GM21717 (cell line): ENCODE data around the gene SV2B.
A peak's percentile ranks its signal among the peaks of the same experiment; 100 is the strongest.

Experiments
- ATAC-seq: cut with Tn5 transposase; IDR thresholded peaks from one replicate; pipeline ENCODE4 v1.9.1; 2021; ENCODE audit warnings: mild to moderate bottlenecking, moderate library complexity; ENCODE audit not compliant: unreplicated experiment

SV2B gene

GRCh38 chr15:91102546-91103330 is 2.7 kb downstream of the SV2B start:
- ATAC-seq = no peak

DNA sequence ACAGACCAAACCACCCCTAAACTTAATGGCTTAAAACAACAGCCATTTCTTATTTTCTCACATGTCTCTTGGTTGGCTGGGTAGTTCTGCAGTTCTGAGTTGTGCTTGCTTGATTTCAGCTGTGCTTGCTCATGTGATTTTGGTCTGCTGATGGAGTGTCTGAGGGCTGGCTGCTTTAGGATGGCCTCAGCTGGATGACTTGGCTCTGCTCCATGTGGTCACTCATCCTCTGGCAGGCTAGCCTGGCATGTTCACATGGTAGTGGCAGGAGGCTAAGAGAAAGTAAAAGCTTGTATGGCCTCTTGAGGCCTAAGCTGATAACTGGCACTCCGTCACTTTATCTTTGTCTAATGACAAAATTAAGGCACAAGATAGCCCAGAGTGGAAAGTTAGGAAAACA is 4.1 kb downstream of the SV2B start:
- no peak for ATAC-seq

DNA sequence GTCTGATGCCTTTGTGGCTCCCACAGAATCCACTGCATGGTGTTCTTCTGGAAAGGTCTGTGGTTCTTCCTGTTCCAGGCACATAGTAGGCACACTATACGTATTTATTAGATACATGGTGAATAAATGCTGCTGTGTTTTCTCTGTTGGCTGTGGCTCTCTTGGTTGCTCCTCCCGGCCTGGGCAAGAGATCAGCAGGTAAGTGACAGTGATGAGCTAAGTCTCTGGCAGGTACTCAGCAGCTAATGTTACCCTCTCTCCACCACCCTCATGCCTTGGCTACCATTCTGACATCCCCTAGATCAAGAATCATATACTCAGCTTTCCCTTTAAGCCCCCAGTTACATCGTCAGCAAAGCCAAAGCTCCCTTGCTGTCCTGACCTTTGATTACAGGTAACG is 8.4 kb downstream of the SV2B start:
- ATAC-seq = no peak

DNA sequence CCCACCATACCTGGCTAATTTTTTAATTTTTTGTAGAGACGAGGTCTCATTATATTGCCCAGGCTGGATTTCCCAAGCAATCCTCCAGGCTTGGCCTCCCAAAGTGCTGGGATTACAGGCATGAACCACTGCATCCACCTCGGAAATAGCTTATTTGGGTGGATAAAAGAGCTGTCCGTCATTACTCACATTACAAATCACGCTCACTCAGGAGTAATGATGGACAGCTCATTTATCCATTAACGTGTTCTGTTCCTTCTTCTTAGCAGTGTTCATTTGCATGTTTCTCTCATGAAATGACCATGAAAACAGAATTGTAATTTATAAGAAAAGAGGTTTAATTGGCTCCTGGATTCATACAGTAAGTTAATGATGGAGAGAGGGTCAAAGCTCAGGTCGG is 9.8 kb downstream of the SV2B start:
- ATAC-seq = no peak

DNA sequence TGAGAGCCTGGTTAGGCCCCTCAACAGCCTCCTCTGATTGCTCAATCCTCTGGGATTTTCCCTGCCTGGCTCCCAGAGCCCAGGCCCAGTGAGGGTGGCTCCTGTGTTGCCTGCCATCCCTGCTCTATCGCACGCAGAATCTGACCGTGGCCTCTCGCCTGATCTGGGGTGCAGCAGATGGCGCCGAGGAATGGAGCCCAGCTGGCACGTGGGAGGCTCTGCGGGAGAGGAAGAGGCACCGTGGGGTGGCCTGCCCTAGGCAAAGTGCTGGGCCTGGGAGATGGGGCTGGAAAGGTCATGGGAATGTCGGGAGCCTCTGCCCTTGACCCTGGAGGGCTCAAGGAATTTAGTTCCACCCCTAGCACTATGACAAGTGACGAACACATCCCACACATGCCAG is 10.3 kb downstream of the SV2B start:
- no peak for ATAC-seq

DNA sequence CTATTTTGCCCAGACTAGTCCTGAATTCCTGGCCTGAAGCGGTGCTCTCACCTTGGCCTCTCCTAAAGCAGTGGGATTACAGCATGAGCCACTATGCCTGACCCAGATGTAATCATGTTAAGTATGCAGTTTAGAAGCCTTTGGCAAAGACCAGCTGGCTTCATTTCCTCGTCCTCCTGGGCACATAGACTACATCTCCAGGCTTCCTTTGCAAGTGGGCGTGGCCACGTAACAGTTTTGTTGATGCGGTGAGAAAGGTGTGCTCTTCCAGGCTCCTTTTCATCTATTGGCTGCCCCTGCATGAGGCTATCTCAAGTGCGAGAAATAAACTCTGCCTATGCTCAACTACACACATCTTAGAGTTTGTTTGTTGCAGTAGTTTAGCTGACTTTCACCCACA is 13.0 kb downstream of the SV2B start:
- ATAC-seq = no peak

DNA sequence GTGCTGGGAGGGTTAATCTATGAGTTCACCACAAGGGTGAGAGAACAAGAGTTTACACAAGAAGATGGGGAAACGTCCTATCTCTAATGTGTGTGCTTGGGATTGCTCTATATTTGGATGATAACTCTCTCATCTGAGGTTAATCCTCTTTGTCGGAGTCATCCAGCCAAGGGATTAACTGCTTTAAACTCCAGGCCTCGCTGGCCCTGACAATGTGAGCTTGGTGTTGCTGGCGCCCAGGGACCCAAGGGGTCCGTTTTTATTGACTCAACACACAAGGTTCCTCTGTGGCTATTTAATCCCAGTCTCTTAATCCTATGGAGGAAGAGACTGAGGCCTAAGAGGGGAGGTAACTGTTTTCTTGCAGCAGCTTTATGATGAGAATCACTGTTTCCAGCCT is 14.2 kb downstream of the SV2B start:
- ATAC-seq = no peak

GRCh38 chr15:91116113-91117067 is 16.3 kb downstream of the SV2B start:
- ATAC-seq = peak; percentile 90

- no peak for ATAC-seq
Measured at GRCh38 chr15:91117375-91117774, 17.3 kb downstream of the SV2B start.

DNA sequence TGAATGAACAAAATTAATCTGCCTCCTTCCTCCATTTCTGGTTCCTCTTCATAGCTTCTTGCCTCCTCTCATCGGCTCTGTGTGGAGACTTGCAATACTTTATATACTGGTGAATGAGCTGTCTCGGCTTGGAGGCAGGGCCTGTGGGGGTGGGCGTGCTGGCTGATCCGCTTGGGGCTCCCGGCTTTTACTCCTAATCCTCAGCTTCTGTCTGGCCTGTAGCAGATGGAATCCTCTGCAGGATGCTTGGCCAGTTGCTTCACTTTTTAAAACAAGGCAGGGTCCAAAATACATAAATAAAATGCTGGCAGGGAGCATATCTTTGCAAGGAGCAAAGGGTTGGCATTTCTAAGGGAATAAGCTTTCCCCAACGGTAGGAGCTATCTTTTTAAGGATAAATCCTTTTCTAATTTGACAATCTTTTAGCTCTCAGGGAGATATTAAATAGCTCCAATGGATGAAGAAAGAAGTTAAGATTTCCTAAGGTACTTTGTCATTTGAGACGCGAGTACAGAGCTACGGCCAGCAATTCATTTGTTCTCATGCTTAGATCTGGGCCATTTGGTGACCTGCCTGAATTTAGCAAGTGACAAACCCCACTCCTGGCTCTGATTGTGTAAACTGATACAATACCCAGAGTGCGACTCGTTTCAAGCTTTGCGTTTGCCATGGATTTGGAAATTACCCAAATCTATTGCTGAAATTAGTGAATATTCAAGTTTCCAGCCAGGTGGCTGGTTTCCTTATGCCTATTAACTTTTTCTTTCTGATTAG is 18.9 kb downstream of the SV2B start:
- no peak for ATAC-seq

DNA sequence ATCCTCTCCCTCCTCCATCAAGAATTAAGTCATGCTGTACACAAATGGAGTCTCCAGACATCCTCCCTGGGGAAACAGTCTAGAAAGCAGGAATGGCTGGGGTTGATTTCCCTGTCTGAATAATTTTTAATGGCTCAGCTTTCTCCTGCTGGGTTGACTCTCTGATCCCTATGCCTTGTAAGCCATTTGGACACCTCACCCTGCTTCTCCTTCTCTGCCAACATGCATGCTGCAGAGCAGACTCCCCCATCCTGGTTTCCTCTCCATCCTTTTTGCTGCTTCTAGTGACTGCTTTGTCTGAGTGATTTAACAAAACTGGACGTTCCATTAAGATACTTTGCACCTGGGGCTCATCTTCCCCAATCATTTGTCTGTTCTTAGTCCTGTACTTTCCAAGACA is 22.2 kb downstream of the SV2B start:
- no peak for ATAC-seq

DNA sequence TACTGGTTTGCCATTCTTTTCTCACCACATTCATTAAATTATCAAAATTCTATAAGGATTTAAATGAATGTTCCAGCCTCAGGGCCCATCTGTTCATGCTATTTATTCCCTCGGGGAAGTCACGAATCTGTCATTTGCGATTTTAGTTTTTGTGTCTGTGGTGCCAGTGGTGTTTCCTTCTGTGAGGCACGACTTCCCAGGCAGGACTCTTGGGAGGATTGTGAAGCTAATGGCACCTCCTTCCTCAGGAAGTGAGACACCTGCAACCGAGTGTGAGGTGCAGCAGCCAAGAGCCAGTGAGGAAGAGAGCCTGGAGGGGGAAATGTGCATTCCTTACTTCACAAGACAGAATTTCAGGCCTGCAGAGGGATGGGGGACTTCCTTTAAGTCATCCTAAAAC is 24.1 kb downstream of the SV2B start:
- no peak for ATAC-seq

DNA sequence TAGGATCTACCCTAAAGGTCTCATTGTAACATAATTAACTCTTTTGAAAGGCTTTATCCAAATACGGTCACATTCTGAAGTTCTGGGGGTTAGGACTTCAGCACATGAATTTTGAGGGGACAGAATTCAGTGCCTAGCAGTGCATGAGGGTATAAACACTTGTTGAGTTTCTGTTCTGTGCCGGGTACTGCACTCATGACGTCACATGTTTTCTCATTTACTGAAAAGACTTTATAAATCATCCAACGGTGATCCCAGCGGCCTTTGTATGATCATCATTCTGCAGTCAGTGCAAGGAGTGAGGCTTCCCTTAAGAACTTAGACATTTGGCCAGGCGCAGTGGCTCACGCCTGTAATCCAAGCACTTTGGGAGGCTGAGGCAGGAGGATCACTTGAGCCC is 25.1 kb downstream of the SV2B start:
- no peak for ATAC-seq

DNA sequence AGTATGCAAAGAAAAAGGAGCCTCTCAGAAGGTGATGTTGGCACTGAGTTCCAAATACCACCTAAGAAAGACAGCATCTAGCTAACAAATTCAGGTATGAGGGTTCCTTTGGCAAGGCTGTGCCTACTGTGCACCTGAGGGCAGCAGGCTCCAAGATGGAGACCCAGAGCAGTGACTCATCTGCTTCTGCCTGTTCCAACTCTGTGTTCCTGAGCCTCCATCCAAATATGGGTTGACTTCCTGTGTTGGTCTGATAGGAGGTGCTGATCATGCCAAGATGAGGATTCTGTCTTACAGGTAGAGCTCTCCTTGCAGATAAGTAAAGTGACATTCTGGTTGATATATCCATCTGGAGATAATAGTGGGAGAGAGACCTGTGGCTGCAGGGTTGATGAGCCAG is 26.0 kb downstream of the SV2B start:
- no peak for ATAC-seq

DNA sequence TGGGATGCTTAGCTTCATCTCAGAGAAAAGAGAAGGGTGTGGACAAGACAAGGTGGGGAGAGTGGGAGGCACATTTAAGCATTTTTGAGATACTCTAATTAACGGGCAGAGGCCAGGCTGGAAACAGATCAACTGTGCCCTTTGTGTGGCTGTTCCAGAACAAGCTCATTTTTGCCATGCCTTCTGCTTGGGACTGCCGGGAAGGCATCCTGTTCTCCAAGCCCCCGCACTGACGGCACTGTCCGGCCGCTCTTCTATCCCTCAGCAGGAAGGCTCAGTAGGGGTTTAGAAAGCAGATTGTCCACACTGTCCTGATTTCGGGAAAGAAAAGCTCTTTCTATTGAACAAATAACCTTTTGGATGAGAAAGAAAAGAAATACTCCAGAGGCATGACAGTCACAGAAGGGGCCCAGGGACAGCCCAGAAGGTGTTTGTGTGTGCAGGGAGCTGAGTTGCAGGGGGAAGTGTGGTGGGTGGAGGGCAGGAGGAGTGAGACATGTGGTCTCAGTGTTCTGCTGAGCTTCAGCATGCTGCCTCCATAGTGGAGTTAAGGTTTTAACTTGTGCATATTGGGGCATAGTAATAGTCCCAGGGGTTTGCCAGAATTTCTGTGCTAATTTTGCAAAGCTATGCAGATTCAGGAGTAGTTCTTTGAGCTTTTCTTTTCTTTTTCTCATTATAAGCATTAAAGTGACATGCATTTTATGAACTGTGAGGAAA is 27.3 kb downstream of the SV2B start:
- no peak for ATAC-seq

DNA sequence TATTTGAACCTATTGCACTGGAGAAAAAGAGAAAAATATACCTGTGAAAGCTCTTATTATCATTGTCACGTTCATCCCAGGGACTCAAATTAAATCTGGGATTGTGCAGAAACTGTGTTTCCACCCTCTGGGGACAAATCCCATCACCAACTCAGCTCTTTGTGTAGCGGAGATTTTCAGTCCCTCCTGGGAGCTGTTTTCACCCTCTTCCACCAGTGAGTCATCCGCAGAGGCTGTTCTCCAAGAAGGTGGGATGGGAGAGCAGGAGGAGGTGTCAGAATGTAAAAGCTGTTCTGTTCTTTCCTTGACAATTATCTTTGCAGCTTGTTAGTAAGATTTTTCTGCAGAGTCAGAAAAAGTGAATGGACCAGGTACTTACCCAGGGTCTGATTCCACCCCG is 28.0 kb downstream of the SV2B start:
- ATAC-seq = no peak

DNA sequence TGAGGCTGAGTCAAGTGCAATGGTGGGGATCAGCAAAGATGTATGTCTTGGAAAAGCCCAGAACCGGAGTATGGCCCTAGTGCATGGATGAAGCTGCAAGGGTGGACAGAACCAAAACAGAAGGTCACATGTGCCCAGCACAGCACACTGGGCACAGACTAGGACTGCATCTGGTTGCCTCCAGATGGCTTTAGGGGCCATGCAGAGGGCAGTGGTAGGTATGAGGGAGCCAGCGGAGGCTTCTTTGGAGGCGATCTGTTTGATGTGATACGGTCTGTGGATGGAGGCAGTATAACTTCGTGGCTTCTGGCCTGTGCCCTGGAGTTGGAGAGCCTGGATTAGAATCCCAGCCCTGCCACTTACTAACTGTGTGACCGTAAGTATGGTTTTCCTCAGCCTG is 29.4 kb downstream of the SV2B start:
- no peak for ATAC-seq

DNA sequence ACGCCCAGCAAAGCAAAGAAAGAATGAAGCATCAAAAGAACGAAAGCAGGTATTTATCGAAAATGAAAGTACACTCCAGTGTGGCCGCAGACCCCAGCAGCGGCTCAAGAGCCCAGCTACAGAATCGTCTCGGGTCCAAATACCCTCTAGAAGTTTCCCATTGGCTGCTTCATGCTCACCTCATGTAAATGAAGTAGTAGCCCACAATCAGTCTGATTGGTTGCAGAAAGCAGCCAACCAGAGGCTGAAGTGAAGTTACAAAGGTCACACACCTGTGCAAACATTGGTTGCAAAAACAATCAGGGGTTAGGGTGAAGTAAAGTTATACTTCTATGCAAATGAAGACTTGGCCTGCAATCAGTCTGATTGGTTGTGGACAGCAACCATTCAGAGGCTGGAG is 32.0 kb downstream of the SV2B start:
- ATAC-seq = no peak

DNA sequence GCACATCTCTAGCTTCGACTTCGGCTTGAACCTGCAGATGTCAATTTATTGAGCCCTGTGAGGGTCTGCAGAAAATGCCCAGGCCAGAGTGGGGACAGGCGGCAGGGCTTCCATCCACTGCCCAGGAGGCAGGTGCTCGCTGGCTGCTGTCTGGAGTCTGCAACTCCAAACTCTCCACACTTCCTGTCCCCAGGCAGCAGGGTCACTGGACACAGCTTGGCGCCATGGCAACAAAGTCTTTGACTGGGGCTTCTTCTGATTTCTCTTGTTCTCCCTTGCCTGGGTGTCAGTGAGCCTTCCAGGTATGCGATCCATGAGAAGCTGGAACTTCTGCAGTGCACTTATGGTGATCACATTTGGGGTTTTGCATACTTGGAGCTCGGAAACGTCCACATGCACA is 33.5 kb downstream of the SV2B start:
- ATAC-seq = no peak

DNA sequence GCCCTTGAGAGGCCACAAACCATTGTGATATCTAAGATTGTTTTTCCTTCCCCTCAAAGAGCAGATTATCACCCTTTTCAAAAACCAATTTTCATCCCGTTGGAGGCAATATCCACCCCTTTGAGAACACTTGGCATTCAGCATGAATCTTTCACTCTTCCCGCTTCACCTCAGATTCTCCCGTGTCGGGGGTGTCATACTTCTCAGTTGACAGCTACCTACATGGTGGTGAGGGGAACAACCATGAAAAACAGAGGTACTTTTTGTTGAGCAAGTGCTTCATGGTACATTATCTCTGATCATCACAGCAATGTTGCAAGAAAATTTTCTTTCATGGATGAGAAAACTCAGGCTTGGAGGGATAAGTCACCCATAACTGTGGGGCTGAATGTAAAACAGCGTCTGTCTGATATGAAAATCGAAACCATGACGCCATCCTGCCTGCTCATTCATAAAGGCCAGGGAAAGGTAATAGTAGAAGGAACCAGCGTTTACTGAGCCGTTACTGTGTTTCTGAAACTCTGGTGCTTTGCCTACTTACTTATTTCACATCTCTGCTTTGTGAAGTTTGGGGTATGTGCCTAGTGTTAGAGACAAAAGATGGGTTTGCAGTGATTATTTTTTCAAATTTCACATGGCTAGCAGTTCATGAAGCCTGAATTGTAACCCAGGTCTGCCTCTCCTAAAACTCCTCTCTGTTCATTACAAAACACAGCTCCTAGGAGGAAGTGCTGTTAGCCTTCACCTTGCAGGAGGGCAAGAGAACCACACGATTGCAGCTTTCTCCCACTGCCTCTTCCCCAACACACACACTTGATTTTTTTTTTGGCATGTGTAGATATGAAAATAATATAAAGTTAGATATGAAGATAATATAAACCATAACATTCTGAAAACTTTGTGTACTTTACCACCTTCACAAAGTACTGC is 35.4 kb downstream of the SV2B start:
- ATAC-seq = peak; percentile 90
